SIG-M5 (cell line): Measurements from ENCODE around the gene NEK6.

Source experiments
- DNase-seq: peaks from one replicate; lab custom pipeline; 2025; lab: John Stamatoyannopoulos, UW

Gene NEK6

GRCh38 chr9:124261736-124262648, 4.2 kb downstream of the NEK6 start:
- DNase-seq: no peak

DNA sequence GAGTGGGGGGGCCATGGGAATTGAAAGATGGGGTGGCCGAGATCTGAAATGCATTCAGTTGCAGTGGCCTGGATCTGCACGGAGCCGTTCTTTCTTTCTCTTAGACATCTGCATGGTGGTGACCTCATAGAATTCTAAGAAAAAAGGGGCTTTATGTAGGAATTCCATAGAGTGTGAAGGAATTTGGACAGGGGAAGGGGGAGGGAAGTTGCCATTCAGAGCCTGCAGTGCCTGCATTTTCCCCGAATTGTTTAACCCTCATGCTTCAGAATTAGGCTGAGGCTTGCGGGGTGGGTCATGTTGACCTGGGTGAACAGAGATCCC, 4.9 kb downstream of the NEK6 start:
- DNase-seq: no peak

GRCh38 chr9:124263213-124263612, 5.5 kb downstream of the NEK6 start:
- no peak for DNase-seq

GRCh38 chr9:124263800-124264426, 6.2 kb downstream of the NEK6 start:
- DNase-seq: no peak

DNA sequence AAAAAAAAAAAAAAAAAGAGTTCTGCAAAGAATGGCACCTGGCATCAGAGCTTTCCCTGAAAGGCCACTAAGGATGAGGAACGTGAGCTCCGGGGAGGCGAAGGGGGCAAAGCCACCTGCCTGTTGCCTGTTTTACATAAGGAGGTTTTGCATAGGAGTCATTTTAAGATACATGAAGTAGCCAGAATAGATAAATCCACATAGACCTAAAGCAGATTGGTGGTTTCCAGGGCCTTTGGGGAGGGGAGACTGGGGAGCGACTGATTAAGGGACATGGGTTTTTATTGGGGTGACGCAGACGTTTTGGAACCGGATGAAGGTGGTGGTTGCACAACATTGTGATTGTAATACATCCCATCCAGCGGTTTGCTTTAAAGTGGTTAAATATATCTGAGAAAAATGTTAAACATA, 7.1 kb downstream of the NEK6 start:
- DNase-seq: no peak

DNA sequence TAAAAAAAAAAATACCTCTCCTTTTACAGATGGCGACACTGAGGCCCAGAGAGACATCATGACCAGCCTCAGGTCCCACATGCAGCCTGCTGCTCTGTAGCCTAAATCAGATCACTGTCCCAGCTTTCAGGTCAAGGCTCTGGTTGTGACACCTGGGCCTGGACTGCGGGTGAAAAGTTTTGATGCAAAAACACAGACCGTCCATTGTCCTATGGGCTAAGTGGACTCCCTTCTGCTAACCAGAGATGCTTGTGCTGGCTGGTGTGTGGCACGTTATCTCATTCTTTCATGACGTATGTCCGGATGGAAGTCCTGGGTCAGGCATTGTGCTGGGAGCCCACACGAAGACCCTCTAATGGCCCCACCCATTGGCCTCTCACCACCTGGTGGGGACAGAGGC, 7.8 kb downstream of the NEK6 start:
- no peak for DNase-seq

DNA sequence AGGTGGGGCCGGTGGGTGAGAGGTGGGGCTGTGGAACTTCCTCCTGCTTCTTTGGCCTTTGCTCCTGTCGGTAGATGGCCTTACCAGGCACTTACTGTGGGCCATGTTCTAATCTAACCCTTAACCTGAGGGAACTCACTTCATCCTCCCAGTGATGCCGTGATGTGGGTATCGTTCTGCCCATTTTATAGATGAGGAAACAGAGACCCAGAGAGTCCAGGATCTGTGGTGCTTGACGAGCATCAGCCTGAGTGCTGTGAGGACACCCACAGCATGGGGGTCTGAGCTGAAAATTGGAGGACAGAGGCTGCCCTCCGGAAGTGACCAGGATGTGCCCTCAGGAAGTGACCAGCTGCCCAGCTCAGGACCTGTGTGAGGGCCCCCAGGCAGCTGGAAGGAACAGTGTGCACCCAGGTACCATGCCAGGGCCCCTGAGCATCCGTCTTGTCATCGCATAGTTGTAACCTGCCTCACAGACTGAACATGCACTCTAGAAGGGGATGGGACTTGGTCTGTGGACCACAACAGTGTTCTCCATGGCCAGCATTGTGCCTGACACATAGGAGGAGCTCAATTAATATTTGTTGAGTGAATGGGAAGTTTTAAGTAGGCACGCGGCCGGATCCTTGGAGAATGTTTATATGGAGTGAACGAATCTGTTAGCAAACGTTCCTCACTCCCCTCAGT, 8.5 kb downstream of the NEK6 start:
- no peak for DNase-seq

DNA sequence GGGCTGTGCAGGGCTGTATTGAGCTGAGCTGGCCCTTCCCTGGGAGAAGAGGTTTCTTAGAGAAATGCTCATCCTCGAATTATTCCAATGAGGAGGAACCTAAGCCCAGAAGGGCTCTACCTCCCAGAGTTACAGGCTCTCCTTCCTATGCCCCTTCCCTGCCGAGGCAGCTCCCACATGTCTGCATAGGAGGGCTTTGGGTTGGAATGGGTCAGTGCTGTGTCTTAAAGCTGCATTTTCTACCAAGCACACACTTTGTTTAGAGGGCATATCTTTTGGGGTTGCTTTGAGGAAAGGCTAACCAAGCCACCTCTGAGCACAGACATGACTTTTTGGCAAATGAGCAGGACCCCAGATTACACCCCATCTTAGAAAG, 9.1 kb downstream of the NEK6 start:
- no peak for DNase-seq

GRCh38 chr9:124267271-124267807, 9.6 kb downstream of the NEK6 start:
- DNase-seq: no peak

DNA sequence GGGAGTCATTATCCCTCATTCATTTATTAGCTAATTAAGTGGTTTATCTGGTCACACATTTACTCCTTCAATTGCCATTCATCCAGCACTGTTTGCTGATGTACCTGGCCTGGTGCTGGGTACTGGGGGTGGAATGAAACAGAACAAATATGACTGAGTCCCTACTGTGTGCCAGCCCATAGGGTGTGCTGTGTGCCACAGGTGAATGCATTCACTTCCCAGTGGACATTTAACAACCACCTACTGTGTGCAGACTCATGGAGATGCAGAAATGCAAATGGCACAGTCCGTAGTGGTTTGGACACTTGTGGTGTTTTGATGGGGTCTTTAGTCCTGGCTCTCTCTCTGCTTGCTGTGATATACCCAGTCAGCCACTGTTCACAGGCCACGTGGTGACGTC, 10.5 kb downstream of the NEK6 start:
- no peak for DNase-seq

GRCh38 chr9:124268661-124269060, 10.9 kb downstream of the NEK6 start:
- no peak for DNase-seq

DNA sequence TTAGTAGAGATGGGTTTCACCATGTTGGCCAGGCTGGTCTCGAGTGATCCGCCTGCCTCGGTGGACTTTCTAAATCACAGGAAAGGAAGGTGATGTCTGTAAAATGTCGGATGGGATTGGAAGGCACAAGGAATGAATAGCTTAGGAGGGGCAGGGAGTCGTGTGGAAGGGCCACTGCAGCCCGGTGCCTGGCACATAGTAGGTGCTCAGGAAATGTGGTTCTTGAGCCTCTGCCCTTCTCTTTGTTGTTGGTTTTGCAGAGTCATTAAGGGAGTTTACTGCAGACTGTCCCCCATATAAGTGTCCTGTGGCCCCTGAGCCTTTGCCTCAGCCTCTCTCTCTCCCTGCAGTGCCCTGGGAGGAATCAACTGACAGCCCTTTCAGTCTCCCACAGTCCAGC, 11.8 kb downstream of the NEK6 start:
- DNase-seq: no peak

DNA sequence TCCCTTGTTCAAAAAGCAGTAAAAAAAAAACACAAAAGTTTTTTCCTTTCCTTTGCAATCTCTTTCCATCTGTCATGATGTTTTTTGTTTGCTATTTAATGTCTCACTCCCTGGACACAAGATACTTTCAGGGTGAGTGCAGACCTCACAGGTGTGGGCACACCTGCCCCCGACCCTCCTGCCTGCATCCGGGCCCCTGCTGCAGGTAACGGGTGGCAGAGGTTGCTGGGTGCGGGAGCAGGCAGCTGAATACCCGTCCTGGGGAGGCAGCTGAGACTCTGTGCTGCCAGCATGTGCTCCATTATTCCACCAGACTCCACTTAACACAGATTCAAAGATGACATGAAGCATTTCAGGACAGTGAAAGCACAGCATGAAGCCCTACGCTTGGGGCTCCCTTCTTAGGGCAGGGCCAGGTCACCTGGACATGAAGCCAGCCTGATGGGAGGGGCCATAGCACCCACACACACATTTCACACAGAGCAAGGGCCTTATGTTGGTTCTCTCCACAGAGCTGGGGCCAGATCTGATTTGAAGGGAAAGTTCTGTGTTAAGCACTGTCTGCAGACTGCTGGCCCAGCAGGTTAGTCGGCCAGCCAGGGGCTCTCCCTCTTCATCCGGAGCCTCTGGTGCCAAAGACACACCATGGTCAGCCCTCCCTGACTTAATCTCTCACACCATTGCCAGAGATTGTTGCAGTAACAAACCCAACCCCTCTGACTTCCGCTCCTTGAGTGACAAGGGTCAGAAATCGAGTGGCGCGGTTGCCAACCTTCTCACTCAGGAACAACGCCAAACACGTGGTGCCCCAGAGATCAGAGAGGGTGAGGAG, 13.0 kb downstream of the NEK6 start:
- DNase-seq: no peak

DNA sequence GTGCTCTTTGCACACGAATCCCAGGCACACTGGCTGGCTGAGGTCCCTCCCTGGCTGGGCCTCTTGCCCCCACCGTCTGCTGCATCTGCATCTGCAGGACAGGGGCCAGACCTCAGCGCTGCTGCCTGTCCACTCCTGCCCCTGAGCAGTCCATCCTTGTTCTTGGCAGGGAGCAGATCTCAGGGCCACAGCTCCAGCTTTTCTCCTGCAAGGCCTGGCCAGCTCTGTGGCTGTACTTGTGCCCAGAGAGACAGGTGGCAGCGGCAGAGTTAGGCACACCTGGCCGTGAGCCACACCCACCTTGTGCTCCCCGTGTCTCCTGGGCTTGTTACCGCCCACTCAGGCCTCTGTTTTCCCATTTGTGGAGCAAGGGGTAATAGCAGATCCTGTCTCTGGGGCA, 13.9 kb downstream of the NEK6 start:
- DNase-seq: no peak

DNA sequence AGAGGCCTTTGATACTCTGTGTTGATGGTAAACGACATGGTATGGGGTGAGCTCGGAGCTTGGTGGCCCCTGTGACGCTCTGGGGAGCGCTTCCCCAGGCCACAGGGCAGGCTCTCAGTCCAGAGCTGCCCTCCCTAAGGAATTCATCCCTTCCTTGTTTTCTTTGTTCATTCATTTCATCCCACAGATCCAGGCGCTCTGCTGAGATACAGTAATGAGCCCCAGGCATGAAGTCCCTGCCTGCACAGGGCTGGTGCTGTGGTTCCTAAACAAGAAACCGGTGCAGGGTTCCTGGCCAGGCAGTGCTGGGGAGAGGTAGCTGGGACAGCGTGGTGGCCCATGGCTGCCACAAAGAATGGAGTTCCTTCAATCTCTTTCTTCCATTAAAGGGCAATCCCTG, 14.4 kb downstream of the NEK6 start:
- DNase-seq: no peak

DNA sequence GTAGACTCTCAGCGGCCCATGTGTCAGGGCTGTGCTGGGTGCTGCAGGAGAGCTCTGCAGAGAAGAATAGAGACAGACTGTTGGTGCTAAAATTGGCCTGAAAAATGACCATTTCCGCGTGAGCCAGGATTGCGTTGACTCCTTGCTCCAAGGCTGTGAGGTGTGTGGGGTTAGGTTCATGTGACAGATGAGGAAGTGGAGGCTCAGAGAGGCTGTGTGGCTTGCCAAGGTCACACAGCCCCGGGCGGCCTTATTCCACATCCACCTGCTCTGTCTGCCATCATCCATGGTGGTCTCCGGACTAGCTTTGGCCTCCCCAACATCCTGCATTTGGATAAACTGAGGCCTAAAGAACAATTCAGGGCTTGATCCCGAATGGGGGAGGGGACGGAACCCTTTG, 15.2 kb downstream of the NEK6 start:
- no peak for DNase-seq

DNA sequence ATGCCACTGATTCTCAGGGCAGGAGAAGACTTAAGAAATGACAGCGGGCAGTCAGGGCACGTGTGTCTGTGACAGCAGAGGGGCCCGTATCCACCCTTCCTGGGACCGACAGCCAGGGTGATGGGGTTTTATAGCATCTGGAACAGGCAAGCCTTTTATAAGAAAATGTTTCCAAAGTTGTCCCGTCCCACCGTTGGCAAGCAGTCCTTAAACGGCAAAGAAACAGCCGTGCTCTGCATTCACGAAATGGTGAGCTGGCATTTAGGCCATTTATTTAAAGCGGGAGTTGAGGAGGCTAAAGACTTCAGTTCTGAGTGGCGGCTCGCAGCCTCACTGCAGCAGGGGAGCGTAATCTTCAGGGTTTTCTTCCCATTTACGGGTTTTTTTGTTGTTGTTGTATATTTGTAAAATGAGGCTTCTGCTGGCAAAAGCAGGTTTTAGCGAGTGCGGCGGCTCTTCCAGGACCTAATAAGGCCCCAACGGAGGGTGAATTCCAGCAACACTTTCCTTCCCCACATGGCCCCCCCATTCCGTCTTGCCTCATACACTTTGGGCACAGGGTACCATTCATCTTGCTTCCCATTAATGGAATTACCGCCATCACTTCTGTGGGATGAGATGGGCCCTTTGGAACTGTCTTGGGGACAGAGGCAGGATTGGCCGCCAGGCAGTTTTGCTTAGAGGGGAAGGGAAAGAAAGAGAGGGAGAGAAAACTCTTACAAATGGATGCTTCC, 15.8 kb downstream of the NEK6 start:
- DNase-seq: no peak

GRCh38 chr9:124274226-124274625, 16.5 kb downstream of the NEK6 start:
- DNase-seq: no peak

- DNase-seq: no peak
Observed at GRCh38 chr9:124274738-124275137, 17.0 kb downstream of the NEK6 start.

DNA sequence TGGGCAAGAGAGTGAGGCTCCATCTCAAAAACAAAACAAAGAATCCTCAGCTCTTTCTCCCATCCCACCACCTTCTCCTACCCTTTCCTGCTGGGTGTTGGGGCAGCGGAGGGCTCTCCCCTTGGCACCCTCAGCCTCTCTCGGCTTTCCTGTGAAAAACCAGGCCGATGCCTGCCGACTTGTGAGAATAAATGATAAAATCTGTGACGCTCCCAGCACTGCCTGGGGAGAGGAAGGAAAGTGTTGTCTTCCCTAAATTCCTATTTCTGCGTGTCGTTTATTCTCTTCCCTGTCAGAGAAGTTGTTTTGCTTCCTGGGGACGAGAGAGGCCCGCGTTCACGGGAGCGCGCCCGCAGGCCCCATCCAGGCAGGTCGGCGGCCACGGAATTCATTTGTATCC, 19.7 kb downstream of the NEK6 start:
- DNase-seq: no peak

- no peak for DNase-seq
Observed at GRCh38 chr9:124278054-124278540, 20.3 kb downstream of the NEK6 start.
